Muscle layer of colon (tissue), 2 donors: ENCODE results near the gene CMIP.
A peak's percentile ranks its signal among the peaks of the same experiment; 100 is the strongest.

ENCODE experiments used
- H3K27ac ChIP-seq: one replicate; pipeline ENCODE4 v1.7.0; 2013; ENCODE audit warnings: low read depth, mild to moderate bottlenecking, low read length, moderate library complexity
- H3K27me3 ChIP-seq, 2 donors: one replicate each; pipeline ENCODE4 v1.7.0; 2013; ENCODE audit warnings: low read length in 2 of 2, mild to moderate bottlenecking in 2 of 2; ENCODE audit not compliant: insufficient read depth in 2 of 2, control insufficient read depth in 1 of 2
- H3K36me3 ChIP-seq: one replicate; pipeline ENCODE4 v1.7.0; 2013; ENCODE audit warnings: mild to moderate bottlenecking, low read length; ENCODE audit not compliant: insufficient read depth
- H3K4me1 ChIP-seq: one replicate; pipeline ENCODE4 v1.7.0; 2013; ENCODE audit warnings: mild to moderate bottlenecking, low read length; ENCODE audit not compliant: insufficient read depth
- H3K4me3 ChIP-seq, 2 donors: one replicate each; pipeline ENCODE4 v1.7.0; 2013; ENCODE audit warnings: low read length in 2 of 2, low read depth in 1 of 2, mild to moderate bottlenecking in 1 of 2, moderate library complexity in 1 of 2
- H3K9ac ChIP-seq: one replicate; pipeline ENCODE4 v1.7.0; 2013; ENCODE audit warnings: low read length
- H3K9me3 ChIP-seq: one replicate; pipeline ENCODE4 v1.7.0; 2013; ENCODE audit warnings: mild to moderate bottlenecking, low read length
- donor health status: abdominal sarcoma.
- donor health status: Adenocarcinoma of cecum.

CMIP gene

DNA sequence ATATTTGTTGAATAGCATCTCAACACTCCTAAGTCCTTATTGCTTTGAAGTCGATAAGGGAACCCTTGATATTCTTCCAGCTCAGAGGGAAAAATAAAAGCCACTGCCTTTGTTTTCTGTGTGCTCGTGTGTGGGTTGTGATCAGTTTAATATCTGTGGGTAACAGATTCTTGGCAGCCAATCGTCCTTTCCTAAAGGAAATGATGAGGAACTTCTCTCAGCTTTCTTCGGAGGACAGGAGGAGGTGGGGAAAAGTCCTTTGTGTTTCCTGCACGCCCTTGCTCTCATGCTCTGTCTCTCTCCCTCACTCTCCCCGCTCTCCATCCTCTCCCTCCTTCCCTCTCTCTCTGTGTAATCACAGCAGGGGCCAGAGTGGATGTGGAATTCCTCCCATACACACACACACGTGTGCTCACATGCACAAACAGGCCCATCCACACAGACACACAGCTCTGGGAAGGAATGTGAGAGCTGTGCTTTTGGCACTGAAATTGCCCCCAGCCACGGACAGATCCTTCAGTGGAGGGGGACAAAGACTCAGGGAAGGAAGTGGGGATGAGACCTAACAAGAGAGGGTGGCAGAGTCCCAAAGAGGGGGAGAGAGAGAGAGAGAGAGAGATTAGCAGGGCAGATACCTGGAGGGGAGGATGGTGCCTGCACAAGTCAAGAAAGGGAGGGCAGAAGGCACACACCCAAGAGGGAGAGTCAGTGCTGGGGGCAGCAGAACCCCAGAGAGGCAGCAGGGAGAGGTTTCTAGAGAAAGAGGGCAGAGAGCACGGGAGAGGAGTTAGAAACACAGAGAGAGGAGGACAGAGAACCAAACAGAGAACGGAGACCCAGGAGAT, 250.9 kb downstream of the CMIP start:
- Histone ChIP-seq H3K9me3 (no peaks in the 10 kb centered on the region), H3K27me3 (no peaks in the 10 kb centered on the region), H3K4me1 (peaks cover 42% of the 10 kb centered on the region), H3K9ac (peak overlapping the region; percentile 29), H3K27ac (peak overlapping the region; percentile 64), H3K36me3 (peaks cover 48% of the 10 kb centered on the region), H3K4me3 (peak overlapping the region in 1 of 2 donors; percentile 19)

DNA sequence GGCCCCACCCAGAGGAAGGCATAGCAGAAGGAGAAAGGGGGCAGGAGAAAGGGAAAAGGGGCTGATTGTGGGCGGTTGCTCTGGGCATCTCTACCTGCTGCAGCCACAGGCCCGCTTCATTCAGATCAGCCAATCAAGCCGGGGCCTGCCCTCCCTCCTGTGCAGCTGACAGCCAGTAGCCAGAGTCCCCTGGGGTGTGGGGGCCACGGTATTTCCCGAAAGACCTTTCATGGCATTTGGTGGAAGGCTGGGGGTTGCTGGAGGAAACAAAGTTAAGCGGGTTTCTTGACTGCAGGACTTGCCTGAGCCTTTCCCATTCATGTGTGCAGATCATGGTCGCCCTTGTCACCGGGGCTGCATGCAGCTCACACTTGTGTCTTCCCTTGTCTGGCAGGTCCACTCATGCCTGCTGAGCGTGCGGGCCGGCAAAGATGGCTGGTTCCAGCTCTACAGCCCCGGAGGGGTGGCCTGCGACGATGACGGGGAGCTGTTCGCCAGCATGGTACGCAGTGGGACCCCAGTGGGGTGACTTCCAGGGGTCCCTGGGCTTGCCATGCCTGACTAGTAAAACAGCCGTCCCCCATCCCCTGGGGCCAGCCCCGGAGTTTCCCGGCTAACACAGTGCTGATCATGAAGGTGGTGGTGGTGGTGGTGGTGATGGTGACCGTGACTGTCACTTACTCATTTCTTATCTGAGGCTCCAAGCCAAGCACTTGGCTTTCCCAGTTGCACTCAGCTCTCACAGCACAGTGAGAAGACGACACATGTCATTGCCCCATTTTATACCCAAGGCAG, 251.8 kb downstream of the CMIP start:
- Histone ChIP-seq H3K9me3 (no peaks in the 10 kb centered on the region), H3K36me3 (peaks cover 52% of the 10 kb centered on the region), H3K27ac (peak overlapping the region; percentile 59), H3K4me1 (peaks cover 42% of the 10 kb centered on the region), H3K27me3 (no peaks in the 10 kb centered on the region), H3K4me3 (peak overlapping the region in 1 of 2 donors; percentile 19), H3K9ac (peak overlapping the region; percentile 29)

DNA sequence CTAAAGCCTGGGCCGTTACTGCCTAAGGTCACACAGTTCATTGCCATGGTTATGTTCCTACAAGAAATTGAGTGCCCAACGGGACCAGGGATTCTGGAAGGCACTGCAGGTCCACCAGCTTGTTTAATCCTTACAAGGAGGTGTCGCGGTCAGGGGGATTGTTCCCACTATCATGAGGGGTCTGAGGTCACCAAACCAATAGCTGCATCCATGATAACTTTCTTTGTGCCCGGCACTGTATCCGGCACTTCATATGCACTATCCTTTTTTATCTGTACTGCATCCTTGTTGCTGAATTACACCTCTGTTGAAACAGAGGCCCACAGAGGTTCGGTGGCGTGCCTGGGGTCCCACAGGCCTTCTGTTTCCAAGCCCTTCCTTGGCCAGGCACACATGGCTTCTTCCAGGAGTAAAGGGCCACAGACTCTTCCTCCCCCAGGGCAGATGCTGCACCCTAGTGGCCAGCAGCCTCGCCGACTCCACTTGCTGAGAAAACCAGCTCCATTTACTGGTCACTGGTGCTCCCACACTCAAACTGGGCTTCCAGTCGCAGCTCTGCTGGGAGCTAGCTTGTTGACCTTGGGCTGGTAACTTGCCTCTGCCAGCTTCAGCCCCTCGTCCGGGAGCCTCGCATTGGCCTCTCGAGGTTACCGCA, 252.5 kb downstream of the CMIP start:
- Histone ChIP-seq H3K36me3 (peaks cover 56% of the 10 kb centered on the region), H3K27ac (no peak overlapping the region), H3K4me3 (no peak overlapping the region), H3K4me1 (peaks cover 39% of the 10 kb centered on the region), H3K9me3 (no peaks in the 10 kb centered on the region), H3K9ac (no peak overlapping the region), H3K27me3 (no peaks in the 10 kb centered on the region)

DNA sequence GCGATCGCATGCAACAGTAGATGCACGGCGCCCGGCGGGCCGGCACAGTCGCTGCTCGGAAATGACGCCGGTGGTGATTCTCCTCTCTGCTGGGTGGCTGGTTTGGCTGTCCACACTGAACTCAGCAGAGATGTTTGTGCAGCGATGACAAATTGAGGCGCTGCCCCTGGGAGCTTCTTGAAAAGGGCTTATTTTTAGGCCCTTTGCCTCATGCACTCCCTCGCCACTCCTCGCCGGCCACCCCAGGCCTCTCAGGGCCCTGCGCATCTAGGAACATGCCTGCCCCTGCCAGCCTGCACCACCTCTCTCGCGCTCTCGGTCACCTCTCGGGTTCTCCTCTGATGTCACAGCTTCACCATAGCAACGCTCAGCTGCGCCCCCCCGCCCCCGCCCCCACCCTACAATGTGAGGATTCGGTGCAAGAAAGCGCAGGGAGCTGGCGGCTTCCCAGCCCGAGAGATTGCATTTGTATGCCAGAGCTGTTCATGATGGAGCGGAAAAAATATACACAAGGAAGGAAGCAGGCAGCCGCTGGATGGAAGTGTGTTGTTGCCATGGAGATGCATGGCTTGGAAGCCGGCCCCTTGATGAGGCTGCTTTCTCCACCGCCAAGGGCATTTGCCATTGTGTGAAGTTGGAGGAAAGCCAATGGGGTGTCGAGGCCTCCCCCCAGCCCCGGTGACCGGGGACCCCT, 253.2 kb downstream of the CMIP start:
- Histone ChIP-seq H3K27ac (peak overlapping the region; percentile 70), H3K27me3 (no peaks in the 10 kb centered on the region), H3K9ac (no peak overlapping the region), H3K36me3 (peaks cover 55% of the 10 kb centered on the region), H3K9me3 (no peaks in the 10 kb centered on the region), H3K4me1 (peaks cover 32% of the 10 kb centered on the region), H3K4me3 (no peak overlapping the region)

DNA sequence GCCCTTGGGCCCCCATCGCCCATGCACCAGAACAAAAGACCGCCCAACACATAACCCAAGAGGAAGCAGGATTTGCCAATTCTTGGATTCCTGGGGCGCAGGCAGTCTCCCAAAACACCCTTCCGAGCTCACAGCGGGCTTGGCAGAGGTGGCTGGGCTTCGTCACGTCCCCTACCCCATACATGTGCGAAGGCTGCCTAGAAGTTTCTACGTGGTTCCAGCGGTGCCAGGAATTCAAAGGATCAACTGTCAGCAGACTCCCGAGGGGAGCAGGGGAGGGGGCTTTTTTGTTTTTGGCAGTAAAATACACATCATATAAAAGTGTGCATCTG, 253.7 kb downstream of the CMIP start:
- H3K27ac ChIP-seq, result peak overlapping the region; percentile 70
- H3K9me3 ChIP-seq, result no peaks in the 10 kb centered on the region
- H3K4me3 ChIP-seq, result no peak overlapping the region
- H3K9ac ChIP-seq, result no peak overlapping the region
- H3K4me1 ChIP-seq, result peaks cover 28% of the 10 kb centered on the region
- H3K36me3 ChIP-seq, result peaks cover 55% of the 10 kb centered on the region
- no peaks in the 10 kb centered on the region for H3K27me3 ChIP-seq

DNA sequence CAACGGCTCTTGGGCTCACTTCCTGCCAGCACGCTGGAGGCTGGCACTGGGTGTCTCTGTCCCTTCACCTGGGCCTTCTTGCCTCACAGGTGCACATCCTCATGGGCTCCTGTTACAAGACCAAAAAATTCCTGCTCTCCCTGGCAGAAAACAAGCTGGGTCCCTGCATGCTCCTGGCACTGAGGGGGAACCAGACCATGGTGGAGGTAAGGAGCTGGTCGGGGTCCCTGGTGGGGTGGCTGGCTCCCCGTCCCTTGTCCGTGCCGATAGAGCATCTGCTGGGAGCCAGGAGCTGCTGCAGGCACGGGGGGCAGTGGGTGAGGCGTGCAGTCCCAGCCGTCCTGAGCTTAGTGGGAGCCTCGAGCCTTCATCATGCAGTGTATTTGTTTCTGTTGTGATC, 255.0 kb downstream of the CMIP start:
- Histone ChIP-seq H3K9me3 (no peaks in the 10 kb centered on the region), H3K36me3 (peaks cover 55% of the 10 kb centered on the region), H3K4me3 (no peak overlapping the region), H3K4me1 (peaks cover 15% of the 10 kb centered on the region), H3K9ac (no peak overlapping the region), H3K27ac (no peak overlapping the region), H3K27me3 (no peaks in the 10 kb centered on the region)

DNA sequence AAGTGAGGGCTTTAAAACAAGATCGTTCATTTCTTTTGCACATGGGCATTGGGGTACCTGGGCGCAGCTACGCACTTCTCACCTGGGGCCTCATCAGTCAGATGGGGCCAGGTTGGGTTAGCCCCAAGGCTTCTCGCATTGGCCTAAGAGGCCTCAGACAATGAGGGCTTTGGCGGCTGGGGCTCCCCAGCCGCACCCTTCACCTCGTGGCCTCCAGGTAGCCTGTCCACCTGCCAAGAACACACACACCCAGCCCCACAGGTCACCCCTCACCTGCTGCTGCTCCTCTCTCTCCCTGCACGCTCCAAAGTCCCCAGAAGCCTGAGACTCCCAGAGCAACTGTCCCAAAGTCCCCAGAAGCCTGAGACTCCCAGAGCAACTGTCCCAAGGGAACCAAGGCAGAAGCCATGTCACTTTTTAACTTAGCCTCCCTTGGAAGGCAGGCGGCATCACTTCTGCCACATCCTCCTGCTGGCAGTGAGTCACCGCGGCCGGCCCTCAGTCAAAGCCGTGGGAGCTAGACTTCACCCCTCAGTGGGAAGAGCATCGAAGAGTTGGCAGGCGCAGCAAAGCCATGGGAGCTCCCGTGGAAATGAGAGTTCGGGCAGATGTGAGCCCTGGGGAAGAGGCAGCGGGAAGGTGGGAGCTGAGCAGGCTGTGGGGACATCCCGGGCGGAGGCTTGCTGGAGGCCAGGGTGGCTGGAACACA, 255.6 kb downstream of the CMIP start:
- H3K9ac ChIP-seq, result no peak overlapping the region
- peaks cover 9% of the 10 kb centered on the region for H3K4me1 ChIP-seq
- no peak overlapping the region for H3K27ac ChIP-seq
- peaks cover 60% of the 10 kb centered on the region for H3K36me3 ChIP-seq
- H3K27me3 ChIP-seq, result no peaks in the 10 kb centered on the region
- no peak overlapping the region for H3K4me3 ChIP-seq
- no peaks in the 10 kb centered on the region for H3K9me3 ChIP-seq

DNA sequence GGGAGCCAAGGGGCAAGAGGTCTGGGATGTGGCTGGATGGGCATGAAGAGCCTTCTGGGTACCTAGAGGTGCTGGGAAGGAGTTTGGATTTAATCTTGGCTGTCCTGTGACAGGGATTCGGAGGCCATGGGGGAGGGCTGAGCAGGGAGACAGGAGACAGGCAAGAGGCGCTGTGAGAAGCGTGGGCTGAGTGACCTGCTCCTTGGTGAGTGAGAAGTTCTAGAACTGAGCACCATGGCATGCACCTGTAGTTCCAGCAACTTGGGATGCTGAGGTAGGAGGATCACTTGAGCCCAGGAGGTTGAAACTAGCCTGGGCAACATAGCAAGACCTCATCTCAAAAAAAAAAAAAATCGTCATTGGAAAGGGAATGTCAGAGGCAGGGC, 256.2 kb downstream of the CMIP start:
- no peaks in the 10 kb centered on the region for H3K9me3 ChIP-seq

DNA sequence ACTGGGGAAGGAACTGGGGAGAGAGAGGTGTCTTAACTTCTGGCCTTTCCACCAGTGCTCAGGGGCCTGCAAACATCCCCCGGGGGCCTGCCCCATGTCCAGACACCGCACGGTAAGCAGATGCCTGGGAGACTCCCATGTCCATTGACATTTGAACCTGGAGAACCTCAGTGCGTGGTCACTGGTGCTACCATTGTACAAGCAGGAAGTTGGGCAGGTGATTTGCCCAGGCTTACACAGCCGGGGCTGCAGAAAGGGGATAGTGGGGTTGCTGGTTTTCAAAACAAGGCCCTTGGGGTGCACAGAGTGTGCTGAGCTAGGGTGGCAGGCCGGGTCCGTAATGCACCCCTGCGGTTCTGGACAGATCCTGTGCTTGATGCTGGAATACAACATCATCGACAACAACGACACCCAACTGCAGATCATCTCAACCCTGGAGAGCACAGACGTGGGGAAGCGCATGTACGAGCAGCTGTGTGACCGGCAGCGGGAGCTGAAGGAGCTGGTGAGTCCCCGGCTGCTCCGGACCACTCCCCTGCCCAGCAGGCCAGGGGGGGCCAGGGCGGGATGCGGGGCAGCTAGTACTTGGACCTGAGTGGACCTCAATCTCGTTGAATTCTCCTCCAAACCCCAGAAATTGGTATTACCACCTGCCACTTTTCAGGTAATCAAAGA, 256.8 kb downstream of the CMIP start:
- Histone ChIP-seq H3K9me3 (no peaks in the 10 kb centered on the region), H3K36me3 (peaks cover 72% of the 10 kb centered on the region), H3K4me1 (no peaks in the 10 kb centered on the region), H3K9ac (no peak overlapping the region), H3K4me3 (no peak overlapping the region), H3K27me3 (no peaks in the 10 kb centered on the region), H3K27ac (no peak overlapping the region)

More for the DNA sequence above, 256.2 kb downstream of the CMIP start:
- no peaks in the 10 kb centered on the region for H3K27me3 ChIP-seq
- peaks cover 65% of the 10 kb centered on the region for H3K36me3 ChIP-seq
- H3K4me3 ChIP-seq, result no peak overlapping the region
- H3K9ac ChIP-seq, result no peak overlapping the region
- no peak overlapping the region for H3K27ac ChIP-seq
- peaks cover 3% of the 10 kb centered on the region for H3K4me1 ChIP-seq

DNA sequence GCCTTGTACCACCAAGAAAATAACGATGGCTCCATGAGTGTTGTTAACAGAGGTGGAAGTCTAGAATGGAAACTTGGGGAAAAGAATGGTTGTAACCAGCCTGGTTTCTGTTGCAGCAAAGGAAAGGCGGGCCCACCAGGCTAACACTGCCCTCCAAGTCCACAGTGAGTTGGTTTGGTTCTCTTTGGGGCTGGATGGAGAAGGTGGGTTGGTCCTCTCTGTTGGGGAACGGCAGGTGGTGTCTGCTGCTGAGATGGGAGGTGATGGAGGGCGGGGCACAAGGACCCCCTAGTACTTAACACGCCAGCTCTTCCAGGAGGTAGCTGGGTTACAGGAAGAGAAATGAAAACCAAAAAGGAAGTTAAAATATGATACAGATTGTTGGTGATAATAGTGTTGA, 257.9 kb downstream of the CMIP start:
- no peak overlapping the region for H3K27ac ChIP-seq
- H3K4me1 ChIP-seq, result peaks cover 7% of the 10 kb centered on the region
- H3K36me3 ChIP-seq, result peaks cover 71% of the 10 kb centered on the region
- no peaks in the 10 kb centered on the region for H3K27me3 ChIP-seq
- no peaks in the 10 kb centered on the region for H3K9me3 ChIP-seq
- no peak overlapping the region for H3K9ac ChIP-seq
- no peak overlapping the region for H3K4me3 ChIP-seq
